Measurements from ENCODE around the gene CRB3. TPM values are rescaled to one million over a fixed set of nuclear protein-coding genes. Genes with fewer than 3 reads are reported as not detected.
A peak's percentile ranks its signal among the peaks of the same experiment; 100 is the strongest.

CRB3 gene
- total RNA-seq, 2 donors from 2014 or later, result 23.1 to 39.3 TPM

GRCh38 chr19:6499052-6499790 is 35.1 kb downstream of the CRB3 start:
- intact Hi-C loops (cut with DNase I), result no loop called here
- no peak overlapping the region for H3K4me3 ChIP-seq
- WGBS, result 67% methylated on average over 17 of the region's 17 CpGs
- no peaks in the 10 kb centered on the region for H3K36me3 ChIP-seq
- peaks cover 4% of the 10 kb centered on the region for H3K4me1 ChIP-seq (replicated peaks)
- TF ChIP-seq POLR2AphosphoS5 (IDR thresholded peaks at IDR 0.05), result no peak
- TF ChIP-seq POLR2A (IDR thresholded peaks at IDR 0.05), result no peak
- TF ChIP-seq, protein P1, sequence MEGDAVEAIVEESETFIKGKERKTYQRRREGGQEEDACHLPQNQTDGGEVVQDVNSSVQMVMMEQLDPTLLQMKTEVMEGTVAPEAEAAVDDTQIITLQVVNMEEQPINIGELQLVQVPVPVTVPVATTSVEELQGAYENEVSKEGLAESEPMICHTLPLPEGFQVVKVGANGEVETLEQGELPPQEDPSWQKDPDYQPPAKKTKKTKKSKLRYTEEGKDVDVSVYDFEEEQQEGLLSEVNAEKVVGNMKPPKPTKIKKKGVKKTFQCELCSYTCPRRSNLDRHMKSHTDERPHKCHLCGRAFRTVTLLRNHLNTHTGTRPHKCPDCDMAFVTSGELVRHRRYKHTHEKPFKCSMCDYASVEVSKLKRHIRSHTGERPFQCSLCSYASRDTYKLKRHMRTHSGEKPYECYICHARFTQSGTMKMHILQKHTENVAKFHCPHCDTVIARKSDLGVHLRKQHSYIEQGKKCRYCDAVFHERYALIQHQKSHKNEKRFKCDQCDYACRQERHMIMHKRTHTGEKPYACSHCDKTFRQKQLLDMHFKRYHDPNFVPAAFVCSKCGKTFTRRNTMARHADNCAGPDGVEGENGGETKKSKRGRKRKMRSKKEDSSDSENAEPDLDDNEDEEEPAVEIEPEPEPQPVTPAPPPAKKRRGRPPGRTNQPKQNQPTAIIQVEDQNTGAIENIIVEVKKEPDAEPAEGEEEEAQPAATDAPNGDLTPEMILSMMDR (IDR thresholded peaks at IDR 0.05), result no peak
- no peak for DNase-seq (ENCODE audit: low spot score)
- H3K27me3 ChIP-seq (replicated peaks; ENCODE audit: insufficient read depth), result peaks cover 15% of the 10 kb centered on the region
- H3K27ac ChIP-seq, result no peak overlapping the region
- H3K9me3 ChIP-seq, result no peaks in the 10 kb centered on the region

GRCh38 chr19:6500837-6501739 is 37.0 kb downstream of the CRB3 start:
- H3K9me3 ChIP-seq, result no peaks in the 10 kb centered on the region
- H3K27ac ChIP-seq, result no peak overlapping the region
- intact Hi-C loops (cut with DNase I), result no loop called here
- H3K4me1 ChIP-seq (replicated peaks), result peaks cover 4% of the 10 kb centered on the region
- peaks cover 15% of the 10 kb centered on the region for H3K27me3 ChIP-seq (replicated peaks; ENCODE audit: insufficient read depth)
- H3K4me3 ChIP-seq, result no peak overlapping the region
- H3K36me3 ChIP-seq, result no peaks in the 10 kb centered on the region
- WGBS, result 58% methylated on average over 24 of the region's 24 CpGs
- TF ChIP-seq, protein P1 (IDR thresholded peaks at IDR 0.05), result no peak
- no peak for TF ChIP-seq POLR2AphosphoS5 (IDR thresholded peaks at IDR 0.05)
- TF ChIP-seq POLR2A (IDR thresholded peaks at IDR 0.05), result no peak
- no peak for DNase-seq (ENCODE audit: low spot score)

GRCh38 chr19:6501740-6502648 is 37.9 kb downstream of the CRB3 start, which contains the start of gene TUBB4A:
Gene TUBB4A (minus strand): TSS chr19:6502309. CDS start chr19:6502212, 97 bp downstream.
- H3K4me3 ChIP-seq, result peak within 1 kb of the TSS; percentile 16 to 25

More at GRCh38 chr19:6501740-6502648, 37.9 kb downstream of the CRB3 start, which contains the start of gene TUBB4A:
- DNase-seq (ENCODE audit: low spot score), result no peak
- Histone ChIP-seq H3K27ac (no peak within 1 kb of the TSS), H3K4me1 (replicated peaks) (peaks cover 4% of the 10 kb centered on the region), H3K27me3 (replicated peaks; ENCODE audit: insufficient read depth) (peaks cover 15% of the 10 kb centered on the region), H3K9me3 (no peaks in the 10 kb centered on the region), H3K36me3 (no peaks in the 10 kb centered on the region)
- WGBS, result under 1% methylated on average over 69 of the region's 71 CpGs
- TF ChIP-seq, protein P1 (IDR thresholded peaks at IDR 0.05), result no peak
- TF ChIP-seq POLR2AphosphoS5 (IDR thresholded peaks at IDR 0.05), result no peak
- TF ChIP-seq POLR2A (IDR thresholded peaks at IDR 0.05), result no peak
- intact Hi-C loops (cut with DNase I), result no loop called here

All from prostate gland (tissue), 2 donors.